Measurements from ENCODE around the gene MRTFB.

MRTFB gene

DNA sequence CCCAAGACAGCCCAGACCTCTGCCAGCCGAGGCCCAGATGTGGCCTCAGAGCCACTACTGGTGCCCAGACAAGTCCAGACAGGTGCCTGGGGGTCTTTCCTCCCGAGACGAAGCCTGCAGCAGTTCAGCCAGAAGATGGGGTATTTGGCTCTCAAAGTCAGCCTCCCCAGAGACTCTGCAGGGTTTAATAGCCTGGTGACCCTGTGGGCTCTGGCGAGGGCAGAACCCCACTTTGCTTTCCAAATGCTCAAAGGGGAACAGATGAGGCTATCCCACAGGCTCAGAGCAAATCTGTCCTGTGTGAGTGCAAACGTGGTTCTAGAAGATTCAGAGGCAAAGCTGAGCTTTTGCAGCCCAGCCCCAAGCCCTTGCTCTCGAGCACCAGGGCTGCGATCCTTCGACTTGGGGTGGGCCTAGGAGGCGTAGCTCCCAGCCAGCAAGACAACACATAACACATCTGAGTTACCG lies 236.0 kb downstream of the MRTFB start:
- TF ChIP-seq, protein P1, sequence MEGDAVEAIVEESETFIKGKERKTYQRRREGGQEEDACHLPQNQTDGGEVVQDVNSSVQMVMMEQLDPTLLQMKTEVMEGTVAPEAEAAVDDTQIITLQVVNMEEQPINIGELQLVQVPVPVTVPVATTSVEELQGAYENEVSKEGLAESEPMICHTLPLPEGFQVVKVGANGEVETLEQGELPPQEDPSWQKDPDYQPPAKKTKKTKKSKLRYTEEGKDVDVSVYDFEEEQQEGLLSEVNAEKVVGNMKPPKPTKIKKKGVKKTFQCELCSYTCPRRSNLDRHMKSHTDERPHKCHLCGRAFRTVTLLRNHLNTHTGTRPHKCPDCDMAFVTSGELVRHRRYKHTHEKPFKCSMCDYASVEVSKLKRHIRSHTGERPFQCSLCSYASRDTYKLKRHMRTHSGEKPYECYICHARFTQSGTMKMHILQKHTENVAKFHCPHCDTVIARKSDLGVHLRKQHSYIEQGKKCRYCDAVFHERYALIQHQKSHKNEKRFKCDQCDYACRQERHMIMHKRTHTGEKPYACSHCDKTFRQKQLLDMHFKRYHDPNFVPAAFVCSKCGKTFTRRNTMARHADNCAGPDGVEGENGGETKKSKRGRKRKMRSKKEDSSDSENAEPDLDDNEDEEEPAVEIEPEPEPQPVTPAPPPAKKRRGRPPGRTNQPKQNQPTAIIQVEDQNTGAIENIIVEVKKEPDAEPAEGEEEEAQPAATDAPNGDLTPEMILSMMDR (IDR thresholded peaks at IDR 0.05; ENCODE audit: insufficient read depth, missing control alignments) = no peak
- FAIRE-seq (no peak), DNase-seq (ENCODE audit: insufficient read length, low spot score) (no peak)

DNA sequence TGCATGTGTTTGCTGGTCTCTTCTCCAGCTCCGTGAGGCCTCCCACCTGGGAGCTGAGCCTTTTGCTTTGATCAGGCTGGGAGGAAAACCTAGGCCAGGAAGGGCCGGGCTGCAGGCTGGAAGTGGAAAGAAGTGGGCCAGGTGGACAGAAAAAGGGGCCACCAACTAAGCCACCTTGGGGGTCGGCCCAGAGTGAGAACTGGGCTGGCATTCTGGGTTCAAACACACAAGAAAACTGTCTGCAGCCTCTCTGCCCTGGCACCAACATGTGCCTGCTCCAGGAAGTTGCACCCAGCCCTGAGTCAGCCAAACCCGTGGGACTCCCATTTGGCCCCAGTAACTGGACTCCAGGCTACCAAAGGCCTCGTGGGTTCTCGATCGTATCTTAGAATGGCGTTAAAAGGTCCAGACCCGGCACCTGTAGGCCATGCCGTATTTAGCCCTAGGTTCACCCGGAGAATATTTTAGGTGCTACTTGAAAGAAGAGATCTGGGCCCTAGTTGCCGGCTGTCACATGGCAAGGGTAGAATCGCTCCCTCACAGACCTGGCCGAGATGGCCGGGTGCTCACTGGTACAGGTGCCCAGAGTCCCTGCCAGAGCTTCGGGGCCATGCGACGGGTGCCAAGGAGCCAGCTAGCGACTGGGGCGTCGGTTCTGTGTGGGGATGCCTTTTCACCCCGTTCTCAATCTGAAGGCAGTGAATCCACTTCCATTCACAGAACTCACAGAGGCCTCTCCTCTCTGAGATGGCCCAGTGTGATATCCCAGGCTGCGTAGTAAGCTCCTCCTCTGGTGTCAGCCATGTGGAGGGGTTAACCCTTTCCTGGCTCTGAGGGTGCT lies 236.6 kb downstream of the MRTFB start:
- TF ChIP-seq, protein P1 (IDR thresholded peaks at IDR 0.05; ENCODE audit: insufficient read depth, missing control alignments) = no peak
- FAIRE-seq (no peak), DNase-seq (ENCODE audit: insufficient read length, low spot score) (no peak)

DNA sequence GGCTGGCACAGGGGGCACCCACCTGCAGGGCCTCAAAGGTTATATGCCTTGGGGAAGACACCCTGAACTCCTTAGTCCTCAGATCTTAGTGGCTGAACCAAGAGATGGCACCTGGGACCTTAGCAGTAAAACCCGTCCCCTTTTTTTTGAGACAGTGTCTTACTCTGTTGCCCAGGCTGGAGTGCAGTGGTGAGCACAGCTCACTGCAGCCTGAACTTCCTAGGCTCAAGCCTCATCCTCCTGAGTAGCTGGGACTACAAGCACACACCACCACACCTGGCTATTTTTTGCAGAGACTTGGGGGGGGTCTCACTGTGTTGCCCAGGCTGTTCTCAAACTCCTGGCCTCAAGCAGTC lies 237.2 kb downstream of the MRTFB start:
- TF ChIP-seq, protein P1 (IDR thresholded peaks at IDR 0.05; ENCODE audit: insufficient read depth, missing control alignments) = no peak
- no peak for FAIRE-seq
- DNase-seq (ENCODE audit: insufficient read length, low spot score) = no peak

DNA sequence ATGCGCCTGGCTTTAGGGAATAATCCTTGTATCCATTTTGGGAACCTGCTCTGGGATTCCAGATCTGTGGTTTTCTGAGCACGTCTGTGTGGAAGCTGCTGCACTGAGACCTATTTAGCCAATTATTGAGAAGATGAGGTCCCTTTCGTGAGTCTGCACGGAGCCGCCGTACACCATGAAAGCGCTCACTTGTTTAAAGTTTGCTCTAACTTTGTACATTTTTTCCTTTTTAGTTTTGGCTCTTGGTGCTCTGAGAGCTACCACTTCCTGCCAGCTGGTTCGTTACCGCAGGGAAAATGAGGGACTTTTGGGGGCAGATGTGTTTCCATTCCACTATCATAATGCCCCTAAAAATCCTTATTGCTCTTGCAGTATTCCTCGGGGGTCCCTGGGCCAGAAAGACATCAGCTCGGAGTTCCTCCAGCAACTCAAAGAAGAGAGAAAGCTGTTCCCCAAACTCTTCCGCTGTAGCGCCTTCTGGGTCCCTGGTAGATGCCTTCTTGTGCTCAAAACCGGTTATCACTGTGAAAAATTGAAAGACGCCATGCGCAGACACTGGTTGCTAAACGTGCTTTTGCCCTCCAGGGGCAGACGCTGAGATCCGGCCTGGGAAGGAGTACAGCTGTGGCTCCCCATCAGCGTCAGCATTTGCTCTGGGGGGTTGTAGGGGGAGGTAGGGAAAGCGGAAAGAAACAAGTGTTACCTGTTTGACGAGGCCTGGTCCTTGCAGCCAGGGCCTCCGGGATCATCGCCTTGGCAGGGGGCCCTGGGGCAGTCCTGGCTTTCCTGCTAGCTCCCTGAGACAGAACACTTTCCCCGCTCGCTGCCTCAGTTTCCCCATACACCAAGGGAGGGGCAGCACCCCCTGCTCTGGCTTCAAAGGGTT lies 238.1 kb downstream of the MRTFB start:
- no peak for FAIRE-seq
- DNase-seq (ENCODE audit: insufficient read length, low spot score) = no peak
- TF ChIP-seq, protein P1 (IDR thresholded peaks at IDR 0.05; ENCODE audit: insufficient read depth, missing control alignments) = no peak

DNA sequence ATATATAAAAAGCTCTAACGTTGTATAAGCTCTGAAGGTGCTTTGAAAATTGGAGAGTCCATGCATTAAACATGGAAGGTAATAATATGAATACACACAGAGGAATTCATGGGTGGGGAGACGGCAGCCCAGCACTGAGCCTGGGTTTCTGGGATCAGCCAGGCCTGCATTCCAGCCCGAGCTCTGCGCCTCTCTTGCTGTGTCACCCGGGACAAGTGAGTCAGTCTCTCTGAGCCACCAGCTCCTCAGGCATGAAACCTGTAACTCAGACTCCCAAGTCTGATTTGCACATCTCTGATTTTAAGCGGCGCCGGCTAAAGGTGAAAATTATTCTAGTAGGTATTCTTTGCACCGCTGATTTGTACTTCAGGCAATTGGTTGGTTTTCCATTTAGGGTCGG lies 238.8 kb downstream of the MRTFB start:
- TF ChIP-seq, protein P1 (IDR thresholded peaks at IDR 0.05; ENCODE audit: insufficient read depth, missing control alignments) = no peak
- no peak for DNase-seq (ENCODE audit: insufficient read length, low spot score)
- FAIRE-seq = no peak

DNA sequence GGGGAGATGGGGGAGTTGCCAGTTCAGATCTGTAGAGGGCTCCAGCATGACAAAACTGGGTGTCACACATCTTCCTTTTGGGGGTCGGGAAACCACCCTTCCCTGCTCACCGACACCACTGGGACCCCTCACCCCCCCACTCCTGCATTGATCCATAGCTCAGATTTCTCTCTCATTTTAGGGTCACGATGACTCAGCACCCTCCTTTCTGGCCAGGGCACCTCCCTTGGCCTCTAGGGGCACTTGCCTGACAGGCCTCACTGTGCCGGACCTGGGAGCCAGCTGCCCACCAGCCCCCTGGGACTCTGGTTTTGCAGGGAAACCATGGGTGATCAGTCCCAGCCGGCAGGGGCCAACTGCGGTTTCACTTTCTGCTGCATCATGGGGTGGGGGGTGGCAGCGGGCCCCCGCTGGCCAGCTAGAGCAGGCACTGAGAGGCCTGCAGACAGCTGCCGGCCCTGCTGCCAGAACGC lies 239.4 kb downstream of the MRTFB start:
- DNase-seq (ENCODE audit: insufficient read length, low spot score) = no peak
- TF ChIP-seq, protein P1 (IDR thresholded peaks at IDR 0.05; ENCODE audit: insufficient read depth, missing control alignments) = no peak
- FAIRE-seq = no peak

Measured in D721Med (cell line).